ENCODE results near the gene FRMD5. TPM values are rescaled to one million over a fixed set of nuclear protein-coding genes. Genes with fewer than 3 reads are reported as not detected.

The FRMD5 gene
- total RNA-seq, 2 donors from 2014 or later, result 25.5 to 52.3 TPM

- DNase-seq (ENCODE audit: low spot score), result no peak
- H3K4me1 ChIP-seq, result peaks cover 0 to 31% of the 10 kb centered on the region in 2 donors
- H3K27me3 ChIP-seq, result no peaks in the 10 kb centered on the region
- H3K27ac ChIP-seq, result no peak overlapping the region
- peaks cover 21% of the 10 kb centered on the region for H3K36me3 ChIP-seq
- TF ChIP-seq CTCF (IDR thresholded peaks at IDR 0.05), result no peak
- no peak overlapping the region for H3K4me3 ChIP-seq
- no peaks in the 10 kb centered on the region for H3K9me3 ChIP-seq
Observed at GRCh38 chr15:43821505-43821904, 373.6 kb downstream of the FRMD5 start.

Other genes with a start within 250 kb of the FRMD5 start
- 10 to 100 TPM; 47.6 to 63.6 TPM for gene GOLM2, start 93.4 kb upstream of the FRMD5 start, total RNA-seq
- 10 to 100 TPM; 22.5 to 32.9 TPM for gene CTDSPL2, start 232.4 kb upstream of the FRMD5 start, total RNA-seq

Measured in right atrium auricular region (tissue), 2 donors.